ENCODE data around the gene KCTD5. TPM values are rescaled to one million over a fixed set of nuclear protein-coding genes. Genes with fewer than 3 reads are reported as not detected.

KCTD5 gene
- total RNA-seq, 1 experiment from 2014 or later, result 27.8 TPM

- peaks cover 64% of the 10 kb centered on the region for H3K36me3 Mint-ChIP-seq
- H3K27ac Mint-ChIP-seq, result peak overlapping the region; percentile 72
- ATAC-seq (no peak), DNase-seq (ENCODE audit: low spot score) (no peak)
- H3K27me3 Mint-ChIP-seq (ENCODE audit: low read depth), result no peaks in the 10 kb centered on the region
- H3K4me3 Mint-ChIP-seq, result peak overlapping the region; percentile 89
- CTCF ChIA-PET, result no interaction called here
- H3K9me3 Mint-ChIP-seq, result peaks cover 11% of the 10 kb centered on the region
- POLR2A ChIA-PET, result no interaction called here
- peaks cover 38% of the 10 kb centered on the region for H3K4me1 Mint-ChIP-seq
- no peak for TF ChIP-seq ZSCAN18 (CRISPR knock-in tag; IDR thresholded peaks at IDR 0.05)
These were observed 72.8 kb downstream of the KCTD5 start for GRCh38 chr16:2755158-2755557.

- no peak for ATAC-seq
- Mint-ChIP-seq H3K27me3 (ENCODE audit: low read depth) (no peaks in the 10 kb centered on the region), H3K4me1 (peaks cover 27% of the 10 kb centered on the region), H3K36me3 (peaks cover 77% of the 10 kb centered on the region), H3K9me3 (peaks cover 23% of the 10 kb centered on the region), H3K27ac (peak overlapping the region; percentile 12), H3K4me3 (no peak overlapping the region)
- POLR2A ChIA-PET, result no interaction called here
- TF ChIP-seq ZNF138 (CRISPR knock-in tag; conservative IDR thresholded peaks at IDR 0.05) (no peak), TEAD4 (CRISPR knock-in tag; IDR thresholded peaks at IDR 0.05) (no peak), ZNF121 (CRISPR knock-in tag; IDR thresholded peaks at IDR 0.05) (no peak), ELF4 (CRISPR knock-in tag; IDR thresholded peaks at IDR 0.05; ENCODE audit: low read depth) (no peak), ZBTB21 (CRISPR knock-in tag; IDR thresholded peaks at IDR 0.05; ENCODE audit: borderline replicate concordance) (no peak), PRDM15 (CRISPR knock-in tag; IDR thresholded peaks at IDR 0.05) (no peak), HMGXB4 (CRISPR knock-in tag; IDR thresholded peaks at IDR 0.05) (no peak), MXD4 (CRISPR knock-in tag; IDR thresholded peaks at IDR 0.05; ENCODE audit: borderline replicate concordance) (no peak), FOXP4 (CRISPR knock-in tag; IDR thresholded peaks at IDR 0.05) (no peak), HMGA2 (CRISPR knock-in tag; IDR thresholded peaks at IDR 0.05) (no peak), ERG (CRISPR knock-in tag; IDR thresholded peaks at IDR 0.05) (no peak), USF1 (CRISPR knock-in tag; IDR thresholded peaks at IDR 0.05) (no peak), CBFB (CRISPR knock-in tag; IDR thresholded peaks at IDR 0.05; ENCODE audit: low read depth) (no peak), USF2 (CRISPR knock-in tag; IDR thresholded peaks at IDR 0.05) (no peak)
- DNase-seq (ENCODE audit: low spot score), result no peak
- CTCF ChIA-PET, result interaction anchor here (0.6 kb wide), 1 partner anchor 100 kb away, joined by 4 read pairs; no protein-coding TSS in a partner anchor
These were observed 74.1 kb downstream of the KCTD5 start for GRCh38 chr16:2756288-2757015.
